T-cell (primary cell): Measurements from ENCODE around the gene STK39. TPM values are rescaled to one million over a fixed set of nuclear protein-coding genes. Genes with fewer than 3 reads are reported as not detected.
"Not testable (repeated sequence)": the region's sequence is repeated elsewhere in the genome, so short reads cannot be mapped to it uniquely, and the experiment has no call there.

Experiments used
- ATAC-seq, 4 experiments: fragments of 200-7000 bp in 3 of 4; fragments of 150-1000 bp in 1 of 4; cut with Tn5 transposase; replicated peaks in 1 of 4; 1 replicate in 3 of 4; 2 replicates in 1 of 4; pipeline ENCODE4 v1.10.0; 2021; ENCODE audit warnings: moderate library complexity in 3 of 4, mild to moderate bottlenecking in 2 of 4, moderate number of reproducible peaks in 1 of 4
- CTCF ChIA-PET, 2 donors: fragments of 300-600 bp; sonication (Branson Sonifier 250); formaldehyde crosslinking; loops; one replicate each; lab custom pipeline; 2022; ENCODE audit warnings: antibody characterized with exemption in 2 of 2; lab: Charles Lee
- POLR2A ChIA-PET, 2 donors: fragments of 300-600 bp; sonication (Branson Sonifier 250); formaldehyde crosslinking; loops; one replicate each; lab custom pipeline; 2022; ENCODE audit warnings: antibody characterized with exemption in 2 of 2; lab: Charles Lee
- DNase-seq, 35 experiments: peaks; one replicate each; pipeline versions ENCODE4 v3.0.0 to v3.0.0-alpha.2; 2013 to 2023
- H3K27ac ChIP-seq: one replicate; pipeline ENCODE4 v1.5.1; 2013; ENCODE audit warnings: low read length
- H3K27me3 ChIP-seq, 2 experiments: replicated peaks in 1 of 2; 1 replicate in 1 of 2; 2 replicates in 1 of 2; pipeline versions ENCODE4 v1.6.1 to v1.7.0; 2013; ENCODE audit warnings: low read length in 1 of 2, mixed read lengths in 1 of 2; ENCODE audit not compliant: control insufficient read depth in 2 of 2, insufficient read depth in 2 of 2; ENCODE audit errors: extremely low read depth in 1 of 2
- H3K36me3 ChIP-seq, 2 donors: 1 replicate in 1 of 2; 2 replicates in 1 of 2; pipeline versions ENCODE4 v1.6.1 to v1.7.0; 2013; ENCODE audit warnings: low read length in 1 of 2; ENCODE audit not compliant: control insufficient read depth in 2 of 2, insufficient read depth in 1 of 2; ENCODE audit errors: extremely low read depth in 1 of 2
- H3K4me1 ChIP-seq, 2 experiments: 1 replicate in 1 of 2; 2 replicates in 1 of 2; pipeline versions ENCODE4 v1.6.1 to v1.7.0; 2013; ENCODE audit warnings: low read length in 2 of 2, mixed read lengths in 1 of 2; ENCODE audit not compliant: insufficient read depth in 2 of 2, control insufficient read depth in 1 of 2; ENCODE audit errors: extremely low read depth in 1 of 2
- H3K4me3 ChIP-seq, 2 donors: 1 replicate in 1 of 2; 2 replicates in 1 of 2; pipeline versions ENCODE4 v1.5.1 to v1.7.0; 2013; ENCODE audit warnings: mild to moderate bottlenecking in 2 of 2, low read length in 1 of 2, moderate library complexity in 1 of 2; ENCODE audit not compliant: control insufficient read depth in 1 of 2; ENCODE audit errors: extremely low read depth in 1 of 2
- H3K9me3 ChIP-seq: 2 replicates; pipeline ENCODE4 v1.7.0; 2013
- H3K27ac Mint-ChIP-seq, 2 donors: one replicate each; pipeline ENCODE4 v1.8.0; 2020 to 2021; ENCODE audit warnings: mild to moderate bottlenecking in 2 of 2, mixed read lengths in 2 of 2
- H3K27me3 Mint-ChIP-seq, 2 donors: one replicate each; pipeline ENCODE4 v1.8.0; 2021 to 2022; ENCODE audit warnings: mixed read lengths in 2 of 2
- H3K36me3 Mint-ChIP-seq: one replicate; pipeline ENCODE4 v1.8.0; 2021; ENCODE audit warnings: mixed read lengths
- H3K4me1 Mint-ChIP-seq, 3 donors: one replicate each; pipeline ENCODE4 v1.8.0; 2020 to 2022; ENCODE audit warnings: mixed read lengths in 3 of 3, mild to moderate bottlenecking in 1 of 3
- H3K4me3 Mint-ChIP-seq, 3 donors: one replicate each; pipeline ENCODE4 v1.8.0; 2020 to 2022; ENCODE audit warnings: mild to moderate bottlenecking in 3 of 3, mixed read lengths in 3 of 3, moderate library complexity in 3 of 3
- H3K9me3 Mint-ChIP-seq, 3 donors: one replicate each; pipeline ENCODE4 v1.8.0; 2020 to 2022; ENCODE audit warnings: mixed read lengths in 3 of 3
- WGBS: methylation state at CpG from one replicate; pipeline ENCODE4 v1.1.5; 2013; ENCODE audit warnings: missing lambda C conversion rate; ENCODE audit not compliant: insufficient coverage; 5-methylcytosine and 5-hydroxymethylcytosine counted together
- total RNA-seq, 35 experiments: library from RNA in 6 of 35; stranded (reverse) in 6 of 35; fragments of 120-200 nt in 1 of 35; gene quantifications; one replicate each; pipeline versions ENCODE4 v1.2.1 to v1.2.4 and lab custom pipeline; 2013 to 2026

STK39 gene
- total RNA-seq, 5 donors from 2014 or later (not counting 1 experiment from before 2014, with no cell fraction given) = 15.4 to 25.8 (median 21.0) TPM

GRCh38 chr2:168135121-168135520, 112.3 kb downstream of the STK39 start:
- ChIA-PET CTCF (interaction anchor here (0.8 to 2.8 kb wide), 8 partner anchors 15 to 772 kb away, joined by 3 to 17 read pairs (median 4); no protein-coding TSS in a partner anchor), POLR2A (no interaction called here)
- no CpG with 5 or more reads among the region's 2 CpGs for WGBS
- H3K4me3 Mint-ChIP-seq = no peak overlapping the region
- H3K27me3 ChIP-seq = no peaks in the 10 kb centered on the region
- no peaks in the 10 kb centered on the region for H3K27me3 Mint-ChIP-seq
- H3K4me1 ChIP-seq = no peaks in the 10 kb centered on the region
- H3K4me1 Mint-ChIP-seq = peaks cover 7 to 29% (median 13%) of the 10 kb centered on the region in 3 donors
- H3K9me3 Mint-ChIP-seq = no peaks in the 10 kb centered on the region
- ATAC-seq (no peak), DNase-seq (no peak)
- H3K9me3 ChIP-seq = no peaks in the 10 kb centered on the region
- H3K4me3 ChIP-seq = no peak overlapping the region
- H3K36me3 ChIP-seq = peaks cover 0 to 40% of the 10 kb centered on the region in 2 donors
- no peak overlapping the region for H3K27ac Mint-ChIP-seq
- H3K36me3 Mint-ChIP-seq = peaks cover 49% of the 10 kb centered on the region
- H3K27ac ChIP-seq = no peak overlapping the region

GRCh38 chr2:168134485-168134884, 112.9 kb downstream of the STK39 start:
- H3K27me3 ChIP-seq = no peaks in the 10 kb centered on the region
- no peak overlapping the region for H3K4me3 Mint-ChIP-seq
- DNase-seq = no peak
- no peaks in the 10 kb centered on the region for H3K27me3 Mint-ChIP-seq
- POLR2A ChIA-PET = no interaction called here
- WGBS = 92% methylated on average over 2 of the region's 5 CpGs
- peaks cover 53% of the 10 kb centered on the region for H3K36me3 Mint-ChIP-seq
- no peak overlapping the region for H3K27ac Mint-ChIP-seq
- peaks cover 7 to 29% (median 13%) of the 10 kb centered on the region in 3 donors for H3K4me1 Mint-ChIP-seq
- no peak overlapping the region for H3K27ac ChIP-seq
- no peak for ATAC-seq
- H3K4me1 ChIP-seq = no peaks in the 10 kb centered on the region
- no peaks in the 10 kb centered on the region for H3K9me3 Mint-ChIP-seq
- H3K4me3 ChIP-seq = no peak overlapping the region
- H3K9me3 ChIP-seq = no peaks in the 10 kb centered on the region
- H3K36me3 ChIP-seq = peaks cover 0 to 35% of the 10 kb centered on the region in 2 donors
- CTCF ChIA-PET = interaction anchor here (0.6 to 2.8 kb wide), 3 partner anchors 8 to 203 kb away, joined by 3 to 17 read pairs (median 4); no protein-coding TSS in a partner anchor

GRCh38 chr2:168132389-168132788, 115.0 kb downstream of the STK39 start:
- Mint-ChIP-seq H3K9me3 (no peaks in the 10 kb centered on the region), H3K4me3 (no peak overlapping the region), H3K27ac (no peak overlapping the region), H3K27me3 (no peaks in the 10 kb centered on the region), H3K36me3 (peaks cover 59% of the 10 kb centered on the region), H3K4me1 (peaks cover 2 to 19% (median 7%) of the 10 kb centered on the region in 3 donors)
- Histone ChIP-seq H3K9me3 (no peaks in the 10 kb centered on the region), H3K4me1 (no peaks in the 10 kb centered on the region), H3K4me3 (no peak overlapping the region), H3K27ac (no peak overlapping the region), H3K27me3 (no peaks in the 10 kb centered on the region), H3K36me3 (peaks cover 0 to 44% of the 10 kb centered on the region in 2 donors)
- ChIA-PET POLR2A (no interaction called here), CTCF (no interaction called here)
- WGBS = 100% methylated on average over 6 of the region's 6 CpGs
- DNase-seq (no peak), ATAC-seq (no peak)

- Mint-ChIP-seq H3K4me1 (peaks cover 0 to 13% (median 3%) of the 10 kb centered on the region in 3 donors), H3K27ac (no peak overlapping the region), H3K9me3 (no peaks in the 10 kb centered on the region), H3K27me3 (no peaks in the 10 kb centered on the region), H3K36me3 (peaks cover 69% of the 10 kb centered on the region), H3K4me3 (no peak overlapping the region)
- Histone ChIP-seq H3K27ac (no peak overlapping the region), H3K27me3 (no peaks in the 10 kb centered on the region), H3K4me1 (no peaks in the 10 kb centered on the region), H3K4me3 (no peak overlapping the region), H3K9me3 (no peaks in the 10 kb centered on the region), H3K36me3 (peaks cover 4 to 59% of the 10 kb centered on the region in 2 donors)
- CTCF ChIA-PET = interaction anchor here in 1 of 2 donors (0.6 kb wide), 1 partner anchor 12 kb away, joined by 6 read pairs; no protein-coding TSS in a partner anchor
- POLR2A ChIA-PET = no interaction called here
- no peak for DNase-seq
- ATAC-seq = no peak
Measured at GRCh38 chr2:168130346-168130745, 117.0 kb downstream of the STK39 start.

GRCh38 chr2:168127371-168127770, 120.0 kb downstream of the STK39 start:
- CTCF ChIA-PET = interaction anchor here in 1 of 2 donors (2.1 kb wide), 1 partner anchor 8 kb away, joined by 16 read pairs; no protein-coding TSS in a partner anchor
- WGBS = 100% methylated on average over 1 of the region's 4 CpGs
- H3K9me3 ChIP-seq = no peaks in the 10 kb centered on the region
- no peaks in the 10 kb centered on the region for H3K9me3 Mint-ChIP-seq
- H3K27ac ChIP-seq = no peak overlapping the region
- no peaks in the 10 kb centered on the region for H3K27me3 ChIP-seq
- no peak overlapping the region for H3K4me3 ChIP-seq
- no peak for DNase-seq
- H3K4me1 ChIP-seq = no peaks in the 10 kb centered on the region
- no peaks in the 10 kb centered on the region for H3K27me3 Mint-ChIP-seq
- H3K36me3 Mint-ChIP-seq = peaks cover 72% of the 10 kb centered on the region
- no peak overlapping the region for H3K4me3 Mint-ChIP-seq
- no peak overlapping the region for H3K27ac Mint-ChIP-seq
- H3K4me1 Mint-ChIP-seq = peaks cover 0 to 9% (median 3%) of the 10 kb centered on the region in 3 donors
- peaks cover 4 to 60% of the 10 kb centered on the region in 2 donors for H3K36me3 ChIP-seq
- no peak for ATAC-seq
- POLR2A ChIA-PET = no interaction called here

- H3K4me1 ChIP-seq, ATAC-seq, DNase-seq, H3K4me3 ChIP-seq, H3K27ac ChIP-seq, H3K27me3 Mint-ChIP-seq, H3K27me3 ChIP-seq, H3K4me3 Mint-ChIP-seq, H3K9me3 Mint-ChIP-seq, H3K9me3 ChIP-seq, H3K27ac Mint-ChIP-seq, POLR2A ChIA-PET, H3K4me1 Mint-ChIP-seq: not testable (repeated sequence)
- CTCF ChIA-PET = interaction anchor here in 1 of 2 donors (0.6 kb wide), 1 partner anchor 71 kb away, joined by 6 read pairs; no protein-coding TSS in a partner anchor
- H3K36me3 Mint-ChIP-seq = peaks cover 36% of the 10 kb centered on the region
- no CpG with 5 or more reads among the region's 1 CpG for WGBS
- peaks cover 9 to 50% of the 10 kb centered on the region in 2 donors for H3K36me3 ChIP-seq
Measured at GRCh38 chr2:168122210-168122609, 125.2 kb downstream of the STK39 start.
